ENCODE data around the gene CHKB.

- TF ChIP-seq POLR2A (IDR thresholded peaks at IDR 0.05) (no peak), CTCF (IDR thresholded peaks at IDR 0.05) (no peak)
These were observed 42.3 kb downstream of the CHKB start for GRCh38 chr22:50540381-50540780.
